Activated CD8-positive, alpha-beta memory T cell treated with anti-CD3 and anti-CD28 coated beads for 24 hours (primary cell): Measurements from ENCODE around the gene LIPA.
"Not testable (repeated sequence)": the region's sequence is repeated elsewhere in the genome, so short reads cannot be mapped to it uniquely, and the experiment has no call there.

ENCODE experiments used
- DNase-seq: peaks from one replicate; pipeline ENCODE4 v3.0.0-alpha.2; 2020

LIPA gene

GRCh38 chr10:89207181-89207800, 44.3 kb downstream of the LIPA start, which contains the start of gene CH25H:
CH25H (minus strand) TSS chr10:89207317; CDS start chr10:89207292, 25 bp downstream.
- DNase-seq, result no peak

- peak; percentile 79 for DNase-seq
These were observed 45.0 kb downstream of the LIPA start for GRCh38 chr10:89206402-89207180.

GRCh38 chr10:89204621-89205185, 46.9 kb downstream of the LIPA start:
- no peak for DNase-seq

GRCh38 chr10:89203237-89203636, 48.3 kb downstream of the LIPA start:
- no peak for DNase-seq

- DNase-seq, result no peak
These were observed 49.5 kb downstream of the LIPA start for GRCh38 chr10:89202033-89202425.

GRCh38 chr10:89201345-89202032, 50.1 kb downstream of the LIPA start:
- DNase-seq, result no peak

GRCh38 chr10:89197473-89197872, 54.1 kb downstream of the LIPA start:
- no peak for DNase-seq

GRCh38 chr10:89191301-89191700, 60.3 kb downstream of the LIPA start:
- DNase-seq, result not testable (repeated sequence)

GRCh38 chr10:89189211-89189734, 62.3 kb downstream of the LIPA start:
- no peak for DNase-seq

- no peak for DNase-seq
These were observed 65.9 kb downstream of the LIPA start for GRCh38 chr10:89185658-89186057.

- DNase-seq, result no peak
These were observed 66.9 kb downstream of the LIPA start for GRCh38 chr10:89184638-89185037.

- DNase-seq, result no peak
These were observed 68.0 kb downstream of the LIPA start for GRCh38 chr10:89183571-89183970.

GRCh38 chr10:89182894-89183293, 68.7 kb downstream of the LIPA start:
- DNase-seq, result no peak

- DNase-seq, result no peak
These were observed 75.8 kb downstream of the LIPA start for GRCh38 chr10:89175816-89176215.

GRCh38 chr10:89173075-89173474, 78.5 kb downstream of the LIPA start:
- no peak for DNase-seq

- no peak for DNase-seq
These were observed 79.6 kb downstream of the LIPA start for GRCh38 chr10:89171996-89172395.

- no peak for DNase-seq
These were observed 80.2 kb downstream of the LIPA start for GRCh38 chr10:89171263-89171872.

- DNase-seq, result not testable (repeated sequence)
These were observed 83.1 kb downstream of the LIPA start for GRCh38 chr10:89168354-89168900.

- DNase-seq, result no peak
These were observed 83.7 kb downstream of the LIPA start for GRCh38 chr10:89167915-89168314.

GRCh38 chr10:89165923-89166322, 85.7 kb downstream of the LIPA start:
- DNase-seq, result no peak

- DNase-seq, result no peak
These were observed 86.7 kb downstream of the LIPA start for GRCh38 chr10:89164920-89165319.

GRCh38 chr10:89164080-89164479, 87.5 kb downstream of the LIPA start:
- no peak for DNase-seq
